ENCODE results near the gene SLC24A4. TPM values are rescaled to one million over a fixed set of nuclear protein-coding genes. Genes with fewer than 3 reads are reported as not detected.

SLC24A4 gene, protein sequence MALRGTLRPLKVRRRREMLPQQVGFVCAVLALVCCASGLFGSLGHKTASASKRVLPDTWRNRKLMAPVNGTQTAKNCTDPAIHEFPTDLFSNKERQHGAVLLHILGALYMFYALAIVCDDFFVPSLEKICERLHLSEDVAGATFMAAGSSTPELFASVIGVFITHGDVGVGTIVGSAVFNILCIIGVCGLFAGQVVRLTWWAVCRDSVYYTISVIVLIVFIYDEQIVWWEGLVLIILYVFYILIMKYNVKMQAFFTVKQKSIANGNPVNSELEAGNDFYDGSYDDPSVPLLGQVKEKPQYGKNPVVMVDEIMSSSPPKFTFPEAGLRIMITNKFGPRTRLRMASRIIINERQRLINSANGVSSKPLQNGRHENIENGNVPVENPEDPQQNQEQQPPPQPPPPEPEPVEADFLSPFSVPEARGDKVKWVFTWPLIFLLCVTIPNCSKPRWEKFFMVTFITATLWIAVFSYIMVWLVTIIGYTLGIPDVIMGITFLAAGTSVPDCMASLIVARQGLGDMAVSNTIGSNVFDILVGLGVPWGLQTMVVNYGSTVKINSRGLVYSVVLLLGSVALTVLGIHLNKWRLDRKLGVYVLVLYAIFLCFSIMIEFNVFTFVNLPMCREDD
- total RNA-seq: not detected

- peaks cover 54% of the 10 kb centered on the region for H3K27me3 Mint-ChIP-seq
- no peaks in the 10 kb centered on the region for H3K9me3 Mint-ChIP-seq
- ChIA-PET CTCF (interaction anchor here (0.6 to 1.5 kb wide), 5 partner anchors 16 to 347 kb away, joined by 3 to 4 read pairs (median 3); no protein-coding TSS in a partner anchor), POLR2A (no interaction called here)
- H3K27ac Mint-ChIP-seq: no peak within 1 kb of the TSS
- no peaks in the 10 kb centered on the region for H3K36me3 Mint-ChIP-seq (ENCODE audit: low read depth)
- no peak for DNase-seq
- H3K4me1 Mint-ChIP-seq: peaks cover 4% of the 10 kb centered on the region
- H3K4me3 Mint-ChIP-seq: peak within 1 kb of the TSS; percentile 54
Measured at GRCh38 chr14:92323011-92323915, at the start of gene SLC24A4. Gene SLC24A4, plus strand, starts transcription at chr14:92323165. Its CDS starts 666 bp downstream, at chr14:92323831.

DNA sequence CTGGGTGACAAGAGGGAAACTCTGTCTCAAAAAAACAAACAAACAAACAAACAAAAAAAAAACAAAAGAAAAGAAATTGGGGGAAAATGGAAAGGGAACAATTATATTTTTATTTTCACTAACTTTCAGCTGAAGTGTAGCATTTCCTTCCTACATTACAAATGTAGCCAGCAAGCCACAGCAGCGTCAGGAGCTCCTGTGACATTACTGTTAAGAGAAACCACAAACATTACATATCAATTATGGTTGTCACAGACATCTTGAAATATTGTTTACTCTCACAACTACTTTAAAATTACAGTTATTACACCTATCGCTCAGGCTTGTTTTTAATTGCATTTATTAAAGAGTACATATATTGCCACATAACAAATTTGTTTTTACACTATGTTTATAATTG lies 49.8 kb upstream of the SLC24A4 start:
- no peak overlapping the region for H3K4me3 Mint-ChIP-seq
- DNase-seq: no peak
- ChIA-PET POLR2A (no interaction called here), CTCF (no interaction called here)
- peaks cover 1% of the 10 kb centered on the region for H3K4me1 Mint-ChIP-seq
- no peak overlapping the region for H3K27ac Mint-ChIP-seq
- H3K27me3 Mint-ChIP-seq: peaks cover 27% of the 10 kb centered on the region
- no peaks in the 10 kb centered on the region for H3K36me3 Mint-ChIP-seq (ENCODE audit: low read depth)
- no peaks in the 10 kb centered on the region for H3K9me3 Mint-ChIP-seq

- H3K27me3 Mint-ChIP-seq: peaks cover 26% of the 10 kb centered on the region
- peaks cover 1% of the 10 kb centered on the region for H3K4me1 Mint-ChIP-seq
- H3K36me3 Mint-ChIP-seq (ENCODE audit: low read depth): no peaks in the 10 kb centered on the region
- no peak overlapping the region for H3K27ac Mint-ChIP-seq
- DNase-seq: no peak
- H3K9me3 Mint-ChIP-seq: no peaks in the 10 kb centered on the region
- CTCF ChIA-PET: no interaction called here
- POLR2A ChIA-PET: no interaction called here
- no peak overlapping the region for H3K4me3 Mint-ChIP-seq
Measured at GRCh38 chr14:92274055-92274454, 48.9 kb upstream of the SLC24A4 start.

DNA sequence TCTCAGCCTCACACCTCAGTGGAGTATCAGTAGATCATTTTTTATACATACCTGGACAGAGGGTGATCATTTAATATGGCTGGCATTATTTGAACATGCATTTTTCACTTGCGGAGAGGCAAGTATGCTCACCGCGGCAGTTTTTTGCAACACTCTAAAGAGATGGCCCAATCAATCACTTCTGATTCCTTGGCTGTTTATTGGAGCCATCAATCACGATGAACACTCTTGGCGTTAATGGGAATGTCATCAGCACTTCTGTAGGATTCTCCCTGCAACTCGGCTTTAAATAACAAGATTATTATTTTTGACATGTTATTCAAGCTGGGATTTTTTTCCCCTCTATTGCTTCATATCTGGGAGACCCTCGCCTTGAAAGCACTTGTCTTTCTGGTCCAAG lies 46.9 kb upstream of the SLC24A4 start:
- POLR2A ChIA-PET: no interaction called here
- H3K9me3 Mint-ChIP-seq: peaks cover 2% of the 10 kb centered on the region
- H3K4me1 Mint-ChIP-seq: peaks cover 18% of the 10 kb centered on the region
- H3K36me3 Mint-ChIP-seq (ENCODE audit: low read depth): no peaks in the 10 kb centered on the region
- CTCF ChIA-PET: interaction anchor here (0.7 kb wide), 1 partner anchor 14 kb away, joined by 4 read pairs; no protein-coding TSS in a partner anchor
- no peak for DNase-seq
- H3K27ac Mint-ChIP-seq: no peak overlapping the region
- peaks cover 13% of the 10 kb centered on the region for H3K27me3 Mint-ChIP-seq
- H3K4me3 Mint-ChIP-seq: no peak overlapping the region

GRCh38 chr14:92277031-92277430 lies 45.9 kb upstream of the SLC24A4 start:
- Mint-ChIP-seq H3K4me3 (no peak overlapping the region), H3K36me3 (ENCODE audit: low read depth) (peaks cover under 1% of the 10 kb centered on the region), H3K27ac (no peak overlapping the region), H3K9me3 (peaks cover 4% of the 10 kb centered on the region), H3K27me3 (peaks cover 7% of the 10 kb centered on the region), H3K4me1 (peaks cover 27% of the 10 kb centered on the region)
- ChIA-PET CTCF (no interaction called here), POLR2A (no interaction called here)
- no peak for DNase-seq

DNA sequence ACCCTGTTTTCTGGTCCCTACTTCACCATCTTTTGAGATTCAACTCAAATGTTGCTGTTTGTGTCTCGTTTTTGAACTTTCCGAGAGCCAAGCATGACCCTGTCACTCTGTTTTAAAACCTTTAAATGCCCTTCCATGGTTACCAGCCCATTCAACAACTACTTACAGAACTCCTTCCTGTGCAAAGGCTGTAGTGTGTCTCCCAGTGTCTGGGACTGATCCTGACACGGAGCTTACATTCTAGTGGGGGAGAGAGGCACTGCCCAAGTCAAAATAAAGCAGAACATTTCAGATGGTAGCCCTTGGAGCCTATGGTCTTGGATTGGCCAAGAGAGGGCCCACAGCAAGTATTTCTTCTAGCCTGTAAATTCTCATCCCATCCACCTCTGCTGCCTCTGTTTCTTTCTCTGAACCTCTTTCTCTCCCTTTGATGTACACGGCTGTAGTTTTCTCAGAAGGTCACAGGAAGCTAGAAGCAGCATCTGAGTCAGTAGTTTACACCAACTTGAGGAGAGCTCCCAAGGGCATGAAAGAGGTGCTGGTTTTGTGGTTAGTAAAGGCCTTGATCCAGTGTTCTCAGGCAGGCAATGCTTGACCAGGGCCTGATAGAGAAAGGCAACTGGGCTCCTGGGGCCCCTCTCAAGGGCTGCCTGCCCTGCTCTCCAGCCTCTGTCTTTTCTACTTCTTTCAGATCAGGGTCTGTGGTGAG lies 42.3 kb upstream of the SLC24A4 start:
- Mint-ChIP-seq H3K9me3 (peaks cover 5% of the 10 kb centered on the region), H3K27ac (peak overlapping the region; percentile 79), H3K36me3 (ENCODE audit: low read depth) (peaks cover 3% of the 10 kb centered on the region), H3K27me3 (peaks cover 3% of the 10 kb centered on the region), H3K4me3 (peak overlapping the region; percentile 19), H3K4me1 (peaks cover 25% of the 10 kb centered on the region)
- DNase-seq: peak; percentile 40
- ChIA-PET POLR2A (no interaction called here), CTCF (interaction anchor here (0.9 to 1.3 kb wide), 3 partner anchors 12 to 26 kb away, joined by 3 read pairs; no protein-coding TSS in a partner anchor)

- DNase-seq: no peak
- POLR2A ChIA-PET: no interaction called here
- Mint-ChIP-seq H3K36me3 (ENCODE audit: low read depth) (peaks cover 3% of the 10 kb centered on the region), H3K27ac (no peak overlapping the region), H3K9me3 (peaks cover 5% of the 10 kb centered on the region), H3K4me3 (no peak overlapping the region), H3K4me1 (peaks cover 25% of the 10 kb centered on the region), H3K27me3 (no peaks in the 10 kb centered on the region)
- CTCF ChIA-PET: interaction anchor here (1.1 kb wide), 1 partner anchor 12 kb away, joined by 3 read pairs; no protein-coding TSS in a partner anchor
Measured at GRCh38 chr14:92282669-92283068, 40.3 kb upstream of the SLC24A4 start.

GRCh38 chr14:92285311-92285710 lies 37.7 kb upstream of the SLC24A4 start:
- Mint-ChIP-seq H3K36me3 (ENCODE audit: low read depth) (peaks cover 3% of the 10 kb centered on the region), H3K9me3 (peaks cover 5% of the 10 kb centered on the region), H3K27ac (no peak overlapping the region), H3K4me3 (no peak overlapping the region), H3K27me3 (peaks cover 8% of the 10 kb centered on the region), H3K4me1 (peaks cover 16% of the 10 kb centered on the region)
- ChIA-PET POLR2A (no interaction called here), CTCF (interaction anchor here (0.6 kb wide), 1 partner anchor 34 kb away, joined by 3 read pairs; no protein-coding TSS in a partner anchor)
- no peak for DNase-seq

GRCh38 chr14:92287987-92288386 lies 35.0 kb upstream of the SLC24A4 start:
- Mint-ChIP-seq H3K27ac (no peak overlapping the region), H3K4me1 (no peaks in the 10 kb centered on the region), H3K27me3 (peaks cover 19% of the 10 kb centered on the region), H3K9me3 (no peaks in the 10 kb centered on the region), H3K36me3 (ENCODE audit: low read depth) (no peaks in the 10 kb centered on the region), H3K4me3 (no peak overlapping the region)
- ChIA-PET CTCF (interaction anchor here (0.6 kb wide), 1 partner anchor 66 kb away, joined by 3 read pairs; no protein-coding TSS in a partner anchor), POLR2A (no interaction called here)
- no peak for DNase-seq

- CTCF ChIA-PET: no interaction called here
Measured at GRCh38 chr14:92288994-92289660, 33.8 kb upstream of the SLC24A4 start.

GRCh38 chr14:92292673-92293072 lies 30.3 kb upstream of the SLC24A4 start:
- CTCF ChIA-PET: interaction anchor here (0.5 to 1.0 kb wide), 2 partner anchors 11 to 141 kb away, joined by 3 to 4 read pairs; no protein-coding TSS in a partner anchor
- Mint-ChIP-seq H3K27me3 (peaks cover 28% of the 10 kb centered on the region), H3K27ac (no peak overlapping the region), H3K4me1 (no peaks in the 10 kb centered on the region), H3K9me3 (no peaks in the 10 kb centered on the region), H3K4me3 (no peak overlapping the region), H3K36me3 (ENCODE audit: low read depth) (no peaks in the 10 kb centered on the region)
- DNase-seq: no peak
- POLR2A ChIA-PET: no interaction called here

More at GRCh38 chr14:92288994-92289660, 33.8 kb upstream of the SLC24A4 start:
- Mint-ChIP-seq H3K4me3 (no peak overlapping the region), H3K9me3 (no peaks in the 10 kb centered on the region), H3K4me1 (no peaks in the 10 kb centered on the region), H3K36me3 (ENCODE audit: low read depth) (no peaks in the 10 kb centered on the region), H3K27ac (no peak overlapping the region), H3K27me3 (peaks cover 19% of the 10 kb centered on the region)
- no peak for DNase-seq
- POLR2A ChIA-PET: no interaction called here

DNA sequence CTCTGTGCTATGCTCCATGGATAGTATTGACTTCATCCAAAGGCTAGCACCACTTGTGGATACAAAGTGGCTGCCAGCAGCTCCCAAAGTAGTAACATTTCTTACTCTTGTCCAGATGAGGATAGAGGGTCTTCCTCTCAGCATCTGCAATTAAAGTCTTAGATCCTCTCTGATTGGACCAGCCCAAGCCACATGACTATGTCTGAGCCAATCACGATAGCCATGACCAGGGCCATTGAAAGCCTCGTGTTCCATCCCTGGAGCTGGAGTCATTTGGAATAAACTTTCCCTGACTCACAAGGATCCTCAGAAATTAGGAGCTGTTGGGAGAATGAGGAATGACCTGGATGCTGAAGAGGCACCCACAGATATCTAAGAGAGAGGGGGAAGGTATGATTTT lies 28.5 kb upstream of the SLC24A4 start:
- Mint-ChIP-seq H3K27me3 (peaks cover 27% of the 10 kb centered on the region), H3K27ac (no peak overlapping the region), H3K4me3 (no peak overlapping the region), H3K9me3 (no peaks in the 10 kb centered on the region), H3K4me1 (no peaks in the 10 kb centered on the region), H3K36me3 (ENCODE audit: low read depth) (no peaks in the 10 kb centered on the region)
- ChIA-PET CTCF (interaction anchor here (0.8 to 1.4 kb wide), 3 partner anchors 12 to 58 kb away, joined by 3 to 4 read pairs (median 3); no protein-coding TSS in a partner anchor), POLR2A (no interaction called here)
- no peak for DNase-seq

Data from activated CD4-positive, alpha-beta T cell treated with anti-CD3 and anti-CD28 coated beads, Interleukin-2, amount 10 ng/mL, durations not matched to agents 7 days and 5 days (primary cell).